ENCODE results near the gene DDR2. TPM values are rescaled to one million over a fixed set of nuclear protein-coding genes. Genes with fewer than 3 reads are reported as not detected.

Gene DDR2
- total RNA-seq, 1 donor from 2014 or later: 187 TPM

DNA sequence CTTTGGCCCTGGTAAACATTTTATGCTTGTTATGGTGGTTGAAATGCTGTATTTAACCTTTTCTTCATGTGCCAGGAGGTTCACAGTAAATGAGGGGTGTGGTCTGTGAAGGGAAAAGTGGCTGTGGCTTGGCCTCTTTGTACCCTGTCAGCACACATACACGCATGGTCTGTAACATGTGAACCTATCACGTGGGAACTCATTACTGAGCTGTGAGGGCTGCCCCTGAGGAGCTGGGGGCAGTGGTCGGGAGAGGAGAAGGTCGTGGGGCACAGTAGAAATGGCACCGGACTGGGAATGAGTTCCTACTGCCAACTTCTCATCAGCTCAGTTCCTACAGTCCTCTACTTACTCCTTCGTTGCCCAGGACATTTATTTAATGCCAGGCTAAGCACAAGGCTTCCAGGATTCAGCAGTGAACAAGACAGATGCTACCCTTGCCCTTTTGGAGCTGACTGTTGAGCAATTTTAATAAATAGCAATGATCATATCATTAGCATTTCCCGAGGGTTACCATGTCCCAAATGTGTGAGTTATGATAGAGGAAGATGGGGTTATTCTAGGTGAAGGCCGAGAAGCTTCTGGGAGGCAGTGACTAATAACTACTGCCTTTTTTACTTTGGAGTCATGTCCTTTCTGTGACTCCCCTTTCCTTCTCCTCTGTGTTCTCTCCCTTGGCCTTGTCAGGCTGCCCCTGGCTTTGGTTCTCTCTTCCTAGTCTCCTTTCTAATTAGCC, 38.8 kb downstream of the DDR2 start:
- DNase-seq (ENCODE audit: low spot score): no peak

DNA sequence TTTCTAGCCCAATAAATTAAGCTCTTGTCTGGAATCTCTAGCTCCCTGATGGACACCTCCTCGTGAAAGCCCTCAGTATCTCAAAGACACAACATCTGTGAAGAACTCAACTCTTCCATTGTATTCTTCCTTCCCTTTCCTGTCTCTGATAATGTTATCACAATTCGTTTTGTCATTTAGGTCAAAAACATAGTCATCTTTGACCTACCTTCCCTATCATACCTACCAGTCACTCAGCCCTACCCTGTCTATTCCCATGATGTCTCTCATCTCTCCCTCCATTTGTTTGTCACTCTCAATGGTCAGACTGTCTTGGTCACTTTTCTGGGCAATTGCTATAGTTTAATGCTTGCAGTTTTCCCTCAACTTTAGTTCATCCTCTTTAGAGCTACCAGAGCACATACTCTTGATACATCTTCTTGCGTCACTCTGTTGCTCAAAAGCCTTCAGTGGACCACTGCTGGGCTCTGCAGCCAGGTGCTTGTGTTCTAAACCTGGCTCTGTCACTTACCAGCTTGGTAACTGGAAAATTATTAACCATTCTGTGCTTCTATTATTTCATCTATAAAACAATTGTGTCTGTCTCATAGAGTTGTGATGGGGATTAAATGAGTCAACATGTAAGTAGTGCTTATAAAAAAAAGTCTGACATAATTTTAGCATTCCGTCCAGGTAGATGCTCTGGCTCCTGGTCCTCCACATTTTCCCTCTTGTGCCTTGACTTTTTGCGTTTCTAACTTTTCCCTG, 39.6 kb downstream of the DDR2 start:
- DNase-seq (ENCODE audit: low spot score): no peak

DNA sequence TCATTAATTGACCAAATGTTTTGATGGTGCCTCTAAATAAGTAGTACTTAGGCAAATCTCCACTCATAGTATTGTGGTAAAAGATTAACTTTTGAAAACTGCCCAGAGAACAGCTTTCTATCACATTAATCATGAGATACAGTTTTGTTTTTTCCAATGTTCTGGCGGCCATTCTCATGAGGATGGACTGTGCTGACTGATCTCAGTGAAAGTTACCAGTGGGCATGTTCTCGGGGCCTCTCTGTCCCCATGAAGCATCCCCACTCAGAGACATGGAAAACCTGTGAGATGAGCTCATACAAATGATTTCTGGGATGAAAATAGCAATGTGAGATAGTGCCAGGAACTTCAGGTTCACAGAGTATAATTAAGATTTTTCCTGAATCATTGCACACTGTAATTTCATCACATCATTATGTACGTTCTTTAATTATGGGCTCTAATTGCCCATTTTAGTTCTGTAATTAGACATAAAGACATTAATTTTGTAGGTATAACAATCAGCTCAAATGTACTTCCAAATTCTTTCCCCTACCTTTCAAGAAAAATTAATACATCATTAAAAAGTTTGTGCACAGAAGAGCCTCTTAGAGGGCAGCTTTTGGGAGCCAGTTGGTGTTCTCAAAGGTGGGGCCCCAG, 40.5 kb downstream of the DDR2 start:
- DNase-seq (ENCODE audit: low spot score): no peak

DNA sequence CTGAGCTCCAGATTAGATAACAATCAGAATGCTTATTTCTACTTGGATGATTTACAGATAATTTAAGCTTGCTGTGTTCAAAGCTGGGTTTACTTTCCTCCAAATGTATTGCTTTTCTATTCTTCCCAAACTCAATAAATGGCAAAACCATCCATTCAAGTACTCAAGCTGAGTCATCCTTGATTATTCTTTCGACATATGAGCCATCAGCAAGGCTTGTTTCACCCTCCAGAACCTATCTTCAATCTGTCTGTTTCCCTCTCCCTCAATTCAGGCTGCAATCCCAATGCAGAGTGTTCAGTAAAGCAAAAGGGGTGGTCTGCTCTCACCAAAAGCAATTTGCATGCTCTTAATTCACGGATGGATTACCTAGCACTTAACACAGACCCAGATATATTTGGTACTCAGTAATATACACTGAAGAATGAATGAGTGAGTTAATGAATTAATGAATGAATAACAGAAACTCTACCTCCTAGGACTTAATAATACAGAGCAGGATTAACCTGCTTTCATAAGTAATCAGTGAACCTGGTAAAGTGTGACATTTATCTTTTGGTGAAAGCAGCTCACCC, 41.9 kb downstream of the DDR2 start:
- DNase-seq (ENCODE audit: low spot score): no peak

DNA sequence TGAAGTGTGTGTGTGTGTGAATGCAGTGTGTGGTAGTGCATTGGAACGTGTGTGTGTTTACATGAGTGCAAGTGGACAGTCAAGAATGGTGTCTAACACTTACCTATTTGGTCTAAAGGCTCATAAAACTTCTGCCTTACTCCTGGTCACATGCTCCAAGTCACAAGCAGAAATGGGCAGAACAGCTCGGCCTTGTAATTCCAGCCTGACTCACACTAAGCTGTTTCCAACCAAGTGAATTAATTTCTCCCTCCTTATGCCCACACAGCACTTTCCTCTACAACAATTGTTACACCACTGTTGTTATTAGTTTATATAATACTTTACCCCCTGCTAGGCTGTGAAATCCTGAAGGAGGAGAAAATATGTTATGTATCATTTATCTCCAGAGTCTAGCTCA, 43.8 kb downstream of the DDR2 start:
- DNase-seq (ENCODE audit: low spot score): no peak

DNA sequence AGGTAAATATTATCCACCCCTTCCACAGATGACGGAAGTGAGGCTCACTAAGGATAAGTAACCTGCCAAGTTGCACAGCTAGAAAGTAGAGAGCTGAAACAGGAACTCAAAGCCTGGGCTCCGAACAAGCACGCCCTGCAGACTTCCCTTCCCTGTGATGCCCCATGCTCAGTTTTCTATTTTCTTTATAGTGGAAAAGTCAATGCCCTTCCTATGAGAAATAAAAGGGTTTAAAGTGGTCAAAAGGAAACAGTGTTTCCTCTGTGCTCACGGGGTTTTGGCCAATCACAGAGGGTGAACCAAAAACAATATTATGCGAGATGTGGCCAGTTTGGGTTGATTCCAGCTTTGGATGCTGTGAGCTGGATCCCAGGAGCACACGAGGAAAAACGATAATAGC, 44.5 kb downstream of the DDR2 start:
- DNase-seq (ENCODE audit: low spot score): no peak

DNA sequence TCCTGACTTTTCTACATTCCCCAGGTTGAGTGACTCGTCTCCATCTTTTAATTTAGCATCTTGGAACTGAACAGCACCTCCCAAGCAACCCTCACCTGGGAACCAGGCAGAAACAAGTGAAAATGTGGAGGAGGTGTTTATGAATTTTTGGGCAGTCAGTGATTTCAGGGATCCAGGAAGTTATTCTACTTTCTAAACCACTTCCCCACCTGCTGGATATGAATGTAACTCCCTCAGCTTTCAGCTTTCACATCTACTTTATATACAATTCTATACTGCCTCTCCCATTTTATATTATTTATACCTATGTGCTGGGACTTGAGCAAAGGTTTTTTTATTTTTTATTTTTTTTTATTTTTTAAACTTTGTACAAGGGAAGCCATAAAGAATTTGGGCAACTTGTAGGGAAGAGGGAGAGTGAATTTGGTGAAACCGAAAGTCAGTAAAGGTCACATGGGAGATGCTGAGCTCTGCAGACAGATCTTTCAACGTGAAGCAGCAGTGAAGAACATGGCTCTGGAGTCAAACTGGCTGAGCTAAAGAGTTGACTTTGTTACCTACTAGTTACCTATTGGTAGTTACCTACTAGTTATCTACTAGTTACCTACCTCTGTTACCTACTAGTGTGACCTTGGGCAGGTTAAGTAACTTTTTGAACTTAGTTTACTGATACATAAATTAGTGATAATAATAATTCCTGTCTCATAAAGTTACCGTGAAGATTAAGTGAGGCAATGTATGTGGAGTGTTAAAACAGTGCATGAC, 45.5 kb downstream of the DDR2 start:
- no peak for DNase-seq (ENCODE audit: low spot score)

DNA sequence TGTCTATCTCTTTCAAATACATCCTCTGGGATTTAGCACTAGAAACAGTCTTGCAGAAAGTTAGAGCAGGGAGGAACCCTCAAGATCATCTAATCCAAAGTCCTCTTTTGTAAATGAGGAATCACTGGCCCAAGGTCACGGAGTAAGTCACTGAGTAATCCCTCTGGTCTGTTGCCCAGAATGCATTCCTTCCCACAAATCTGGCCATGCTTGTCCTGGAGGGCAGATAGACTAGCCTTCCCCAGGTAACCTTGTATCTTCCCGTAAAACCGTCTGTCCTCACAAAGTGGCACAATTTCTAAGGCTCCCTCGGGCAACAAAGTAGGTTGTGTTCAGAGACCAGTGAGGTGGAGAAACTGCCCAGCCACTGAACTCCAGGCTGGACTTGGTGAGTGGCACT, 46.2 kb downstream of the DDR2 start:
- no peak for DNase-seq (ENCODE audit: low spot score)

DNA sequence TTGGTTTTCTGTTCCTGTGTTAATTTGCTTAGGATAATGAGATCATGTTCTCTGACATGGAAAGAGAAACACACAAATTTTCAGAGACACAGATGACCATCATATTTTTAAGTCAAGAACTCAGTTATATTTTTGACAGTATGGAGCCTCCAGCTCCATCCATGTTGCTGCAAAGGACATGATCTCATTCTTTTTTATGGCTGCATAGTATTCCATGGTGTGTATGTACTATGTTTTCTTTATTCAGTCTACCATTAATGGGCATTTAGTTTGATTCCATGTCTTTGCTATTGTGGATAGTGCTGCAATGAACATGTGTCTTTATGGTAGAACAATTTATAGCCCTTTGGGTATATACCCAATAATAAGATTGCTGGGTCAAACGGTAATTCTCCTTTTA, 47.0 kb downstream of the DDR2 start:
- DNase-seq (ENCODE audit: low spot score): no peak

DNA sequence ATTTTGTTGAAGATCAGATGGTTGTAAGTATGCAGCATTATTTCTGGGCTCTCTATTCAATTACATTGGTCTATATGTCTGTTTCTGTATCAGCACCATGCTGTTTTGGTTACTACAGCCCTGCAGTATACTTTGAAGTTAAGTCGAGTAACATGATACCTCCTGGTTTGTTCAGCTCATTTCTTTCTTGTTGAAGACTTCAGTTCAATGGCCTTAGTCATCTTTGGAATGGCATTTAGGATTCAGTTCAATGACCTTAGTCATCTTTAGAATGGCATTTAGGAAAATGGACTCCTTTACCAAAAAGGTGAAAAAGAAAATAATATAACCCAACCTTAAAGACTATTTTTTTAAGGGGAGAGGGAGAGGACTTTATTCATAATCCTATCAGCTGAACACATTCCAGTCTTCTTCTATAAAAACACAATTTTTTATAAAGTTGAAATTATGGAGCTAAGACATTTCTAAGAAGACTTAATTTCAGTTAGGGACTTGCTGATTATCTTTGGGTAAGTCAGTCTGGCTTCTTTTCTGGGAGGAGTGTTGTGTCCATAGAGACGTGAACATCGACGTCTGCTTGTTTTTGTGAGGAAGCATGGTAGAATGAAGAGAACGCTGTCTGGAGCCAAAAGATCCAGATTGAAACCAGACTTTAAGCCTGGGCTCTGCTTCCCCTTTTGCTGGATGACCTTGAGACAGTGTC, 48.3 kb downstream of the DDR2 start:
- DNase-seq (ENCODE audit: low spot score): no peak

DNA sequence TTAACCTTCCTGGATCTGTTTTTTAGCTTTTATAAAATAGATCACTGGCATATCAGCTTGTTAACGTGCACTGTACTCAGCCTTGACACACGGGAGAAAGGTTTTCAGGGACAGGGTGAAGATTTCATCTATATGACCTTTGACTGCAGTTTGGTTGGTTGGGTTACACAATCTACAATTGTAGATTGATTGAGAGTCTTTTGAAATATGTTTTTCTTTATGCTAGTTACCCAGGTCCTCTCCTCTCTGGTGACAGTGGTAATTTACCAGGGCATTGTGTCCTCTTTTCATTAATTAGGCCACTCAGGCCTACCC, 48.8 kb downstream of the DDR2 start:
- DNase-seq (ENCODE audit: low spot score): no peak

DNA sequence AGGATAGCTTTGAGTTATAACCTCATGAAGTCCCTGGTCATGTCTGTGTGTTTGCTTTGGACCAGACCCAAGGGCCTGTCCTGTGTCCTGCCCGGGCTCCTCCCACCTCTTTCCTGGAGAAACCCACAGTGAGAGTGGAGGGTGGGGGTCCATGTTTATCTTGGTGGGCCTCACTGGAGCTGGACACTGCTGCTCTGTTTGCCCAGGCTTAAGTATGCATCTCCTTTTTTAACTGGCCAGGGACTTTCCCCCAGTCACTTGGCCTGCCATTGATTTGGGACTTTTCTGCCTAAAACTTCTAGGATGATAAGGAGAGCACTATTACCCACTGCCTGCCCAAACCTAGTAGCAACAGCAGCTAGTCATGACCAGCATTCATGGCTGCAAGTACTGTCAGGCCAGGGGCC, 49.8 kb downstream of the DDR2 start:
- no peak for DNase-seq (ENCODE audit: low spot score)

DNA sequence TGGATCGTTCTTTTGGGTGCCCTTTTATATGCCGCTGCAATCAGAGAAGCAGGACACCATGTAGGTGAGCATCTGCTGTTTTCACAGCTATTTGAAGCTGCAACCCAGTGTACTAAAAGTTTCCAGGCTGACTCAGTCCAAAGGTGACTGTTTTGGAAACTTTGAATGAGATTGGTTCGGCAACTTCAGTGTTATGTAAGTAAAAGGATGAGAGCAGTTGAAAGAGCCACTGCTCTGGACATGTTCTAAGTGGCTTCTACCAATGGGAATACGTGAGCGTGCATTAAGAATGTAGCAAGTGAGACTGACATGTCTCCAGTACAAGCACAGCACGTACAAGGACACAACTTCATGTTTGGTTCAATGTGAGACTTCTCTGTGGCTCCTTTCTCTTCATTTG, 55.6 kb downstream of the DDR2 start:
- DNase-seq (ENCODE audit: low spot score): no peak

DNA sequence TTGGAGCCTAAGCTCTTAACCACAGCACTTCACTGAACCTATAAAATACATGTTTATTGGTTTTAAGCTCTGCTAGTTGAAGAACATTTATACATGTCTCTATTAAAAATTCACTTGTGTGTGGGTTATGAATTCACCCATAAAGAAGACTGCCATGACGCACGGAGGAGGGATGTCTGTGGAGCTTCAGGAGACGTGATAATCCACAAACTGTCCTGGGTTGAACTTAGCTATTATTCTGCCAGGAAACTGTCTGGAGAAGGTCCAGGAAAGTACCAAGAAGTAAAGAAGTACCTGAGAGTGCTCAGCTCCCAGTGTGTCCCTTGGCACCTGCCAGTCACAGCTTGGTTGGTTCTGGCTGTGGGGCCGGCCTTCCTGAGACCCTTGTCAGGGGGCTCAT, 56.3 kb downstream of the DDR2 start:
- DNase-seq (ENCODE audit: low spot score): no peak

DNA sequence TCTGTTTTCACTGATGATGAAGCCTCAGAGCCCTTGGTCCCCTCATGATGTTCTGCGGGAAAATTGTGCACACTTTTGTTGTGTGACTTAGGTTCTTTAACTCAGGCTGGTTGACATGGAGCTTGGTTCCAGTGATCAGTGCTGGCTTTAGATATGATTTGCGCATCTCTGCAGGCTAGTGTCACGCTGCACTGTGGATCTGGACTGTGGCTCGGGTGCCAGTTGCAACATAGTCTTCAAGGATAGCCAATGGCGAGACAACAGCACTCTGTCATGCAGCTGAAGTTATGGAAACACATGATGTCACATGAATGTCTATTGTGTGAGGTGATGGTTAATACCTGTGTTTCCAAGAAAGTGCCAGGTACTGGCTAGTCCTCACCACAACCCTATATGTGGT, 56.7 kb downstream of the DDR2 start:
- DNase-seq (ENCODE audit: low spot score): no peak

DNA sequence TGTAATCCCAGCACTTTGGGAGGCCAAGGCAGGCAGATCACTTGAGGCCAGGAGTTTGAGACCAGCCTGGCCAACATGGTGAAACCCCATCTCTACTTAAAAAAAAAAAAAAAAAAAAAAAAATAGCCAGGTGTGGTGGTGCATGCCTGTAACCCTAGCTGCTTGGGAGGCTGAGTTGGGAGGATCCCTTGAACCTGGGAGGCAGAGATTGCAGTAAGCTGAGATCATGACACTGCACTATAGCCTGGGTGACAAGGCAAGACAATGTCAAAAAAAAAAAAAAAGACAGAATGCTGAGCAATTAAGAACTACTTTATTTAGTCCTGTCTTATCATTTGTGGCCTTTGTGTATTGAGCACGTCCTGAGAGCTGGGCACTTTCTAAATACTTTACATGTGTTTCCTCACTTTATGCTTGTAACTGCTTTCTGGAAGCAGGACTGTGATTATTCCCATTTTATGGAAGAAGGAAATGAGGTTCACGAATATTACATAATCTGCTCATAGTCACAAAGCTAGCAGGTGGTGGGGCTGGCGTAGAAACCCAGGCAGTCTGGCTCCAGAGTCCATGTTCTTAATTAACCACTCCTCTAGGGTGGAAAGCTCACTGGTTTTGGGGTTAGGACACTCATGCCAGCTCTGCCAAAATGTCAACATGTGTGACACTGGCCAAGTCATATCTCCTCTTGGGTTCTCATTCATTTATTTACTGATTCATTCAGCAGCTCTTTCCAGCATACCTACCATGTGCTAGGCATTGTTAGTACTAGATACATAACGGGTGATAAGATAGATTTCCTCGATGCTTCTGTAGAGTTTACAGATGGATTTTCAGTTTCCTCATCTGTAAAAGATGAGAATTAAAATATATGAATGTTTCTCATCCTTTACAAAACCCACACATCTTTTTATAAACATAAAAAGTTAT, 57.7 kb downstream of the DDR2 start:
- DNase-seq (ENCODE audit: low spot score): no peak

DNA sequence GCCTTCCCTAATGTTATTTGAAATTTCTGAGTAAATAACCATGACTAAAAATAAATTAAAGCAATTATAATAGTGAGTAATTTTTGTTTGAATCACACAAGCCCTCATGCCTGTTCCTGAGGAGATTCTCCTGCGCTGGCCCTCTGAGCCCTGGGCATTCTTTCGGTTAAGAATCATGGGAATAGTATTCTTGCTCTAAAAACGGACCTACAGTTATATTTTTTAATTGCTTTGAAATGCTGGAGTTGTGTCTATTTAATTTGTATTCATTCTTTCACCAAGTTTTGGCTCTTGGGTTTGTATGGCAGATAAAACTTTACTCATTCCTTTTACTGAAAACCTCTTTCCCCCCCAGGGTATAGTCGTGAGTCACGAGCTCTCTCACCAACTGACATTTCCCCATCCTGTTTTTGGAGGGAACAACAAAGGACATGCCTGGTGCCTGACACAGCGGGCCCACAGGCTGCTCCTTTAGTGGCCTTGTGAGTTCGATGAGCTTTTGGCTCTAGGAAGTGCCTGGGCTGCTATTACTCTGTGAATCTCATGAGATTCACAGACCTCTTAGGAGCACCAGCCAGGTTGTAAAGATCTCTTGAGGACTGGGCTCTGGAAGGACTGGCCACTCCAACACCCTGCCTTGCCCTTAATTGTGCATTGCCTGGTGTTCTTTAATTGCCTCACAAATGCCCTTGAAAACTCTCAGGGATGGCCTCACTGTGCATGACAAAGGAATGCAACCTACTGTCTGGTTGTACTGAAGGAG, 58.6 kb downstream of the DDR2 start:
- DNase-seq (ENCODE audit: low spot score): no peak

DNA sequence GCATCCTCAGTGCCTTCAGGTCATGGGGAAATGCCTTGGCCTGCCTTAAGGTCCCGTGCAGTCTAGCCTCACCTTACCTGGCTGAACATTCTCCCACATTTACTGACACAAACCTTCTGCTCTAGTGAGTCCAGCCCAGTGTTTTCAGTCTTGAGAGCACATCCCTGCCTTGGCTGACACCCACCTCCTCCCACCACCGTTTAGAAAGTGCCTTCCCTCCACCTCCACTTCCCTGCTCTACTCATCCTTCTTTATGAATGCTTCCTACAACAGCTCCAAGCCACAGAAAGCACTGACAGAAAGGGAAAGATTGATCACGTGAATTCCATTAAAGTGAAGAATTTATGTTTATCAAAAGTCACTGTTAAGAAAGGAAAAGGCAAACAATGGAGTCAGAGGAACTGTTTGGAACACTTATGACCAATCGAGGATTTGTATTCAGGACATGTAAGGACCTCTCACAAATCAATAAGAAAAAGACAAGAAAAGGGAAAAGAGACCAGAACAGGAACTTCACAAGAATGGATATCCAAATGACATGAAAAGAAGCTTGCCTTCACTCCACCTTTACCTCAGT, 59.8 kb downstream of the DDR2 start:
- no peak for DNase-seq (ENCODE audit: low spot score)

DNA sequence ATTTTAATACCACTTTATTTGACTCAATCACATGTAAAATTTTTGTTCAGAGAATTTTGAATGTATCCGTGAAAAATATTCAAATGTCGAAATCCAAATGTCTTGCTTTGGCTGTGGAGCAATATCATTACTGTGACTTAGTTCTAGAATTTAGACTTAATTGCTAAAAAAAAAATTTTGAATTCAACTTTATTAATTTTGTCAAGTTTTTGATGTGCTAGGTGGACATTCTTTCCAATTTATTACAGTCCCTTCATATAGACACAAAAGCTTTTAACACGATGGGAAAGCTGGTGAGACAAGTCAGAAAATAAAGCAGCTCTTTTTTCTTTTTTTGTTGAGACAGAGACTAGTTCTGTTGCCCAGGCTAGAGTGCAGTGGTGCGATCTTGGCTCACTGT, 62.6 kb downstream of the DDR2 start:
- no peak for DNase-seq (ENCODE audit: low spot score)
